Left hindlimb (tissue), 1 donor: ENCODE data around the gene ANKRD12.
"Not testable (repeated sequence)": the region's sequence is repeated elsewhere in the genome, so short reads cannot be mapped to it uniquely, and the experiment has no call there.

ENCODE experiments used
- DNase-seq: peaks from one replicate; pipeline ENCODE4 v3.0.0-alpha.2; 2018

ANKRD12 gene

DNA sequence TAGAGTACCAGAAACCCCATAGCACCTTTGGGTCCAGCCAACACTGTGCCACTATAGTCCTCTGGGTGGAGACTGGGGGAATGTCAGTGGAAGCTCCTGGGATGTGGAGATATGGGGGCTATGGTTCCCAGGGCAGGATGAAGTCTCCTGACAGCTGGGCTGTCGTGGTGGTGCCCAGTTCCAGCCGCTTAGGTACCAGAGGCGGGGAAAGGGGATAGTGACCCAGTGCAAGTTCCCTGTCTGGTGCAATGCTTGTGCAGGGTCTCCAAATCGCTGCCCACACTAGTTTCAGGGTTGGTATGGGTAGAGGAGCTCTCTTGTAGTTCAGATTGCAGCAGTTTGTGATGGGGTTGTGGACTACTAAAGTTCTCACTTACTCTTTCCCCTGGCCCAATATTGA lies 97.9 kb downstream of the ANKRD12 start:
- DNase-seq: no peak

GRCh38 chr18:9237981-9238380 lies 101.4 kb downstream of the ANKRD12 start:
- no peak for DNase-seq

GRCh38 chr18:9239720-9240119 lies 103.1 kb downstream of the ANKRD12 start:
- DNase-seq: no peak

- DNase-seq: no peak
Measured at GRCh38 chr18:9240270-9240669, 103.7 kb downstream of the ANKRD12 start.

GRCh38 chr18:9243029-9243428 lies 106.4 kb downstream of the ANKRD12 start:
- DNase-seq: no peak

- DNase-seq: no peak
Measured at GRCh38 chr18:9244376-9244775, 107.8 kb downstream of the ANKRD12 start.

GRCh38 chr18:9248661-9249060 lies 112.1 kb downstream of the ANKRD12 start:
- DNase-seq: no peak

GRCh38 chr18:9249254-9249653 lies 112.7 kb downstream of the ANKRD12 start:
- no peak for DNase-seq

GRCh38 chr18:9259173-9259572 lies 122.6 kb downstream of the ANKRD12 start:
- DNase-seq: no peak

- DNase-seq: no peak
Measured at GRCh38 chr18:9260388-9261380, 124.1 kb downstream of the ANKRD12 start.

GRCh38 chr18:9263264-9263663 lies 126.7 kb downstream of the ANKRD12 start:
- DNase-seq: no peak

GRCh38 chr18:9264797-9265196 lies 128.2 kb downstream of the ANKRD12 start:
- DNase-seq: not testable (repeated sequence)

DNA sequence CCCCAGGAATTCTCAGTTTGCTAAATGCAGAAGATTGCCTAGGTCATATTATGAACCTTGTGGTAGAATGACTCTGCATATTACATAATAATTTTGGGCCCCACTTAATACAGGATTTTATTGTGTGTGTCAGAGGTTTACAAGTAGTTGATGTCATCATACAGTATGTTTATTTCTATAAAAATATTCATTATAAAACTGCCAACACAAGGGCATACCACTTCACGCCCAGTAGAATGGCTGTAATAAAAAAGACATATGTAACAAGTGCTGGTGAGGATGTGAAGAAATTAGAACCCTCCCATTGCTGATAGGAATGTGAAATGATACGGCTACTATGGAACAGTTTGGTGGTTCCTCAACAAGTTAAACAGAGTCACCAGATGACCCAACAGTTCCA lies 136.6 kb downstream of the ANKRD12 start:
- DNase-seq: no peak

GRCh38 chr18:9275890-9276289 lies 139.3 kb downstream of the ANKRD12 start:
- DNase-seq: no peak

DNA sequence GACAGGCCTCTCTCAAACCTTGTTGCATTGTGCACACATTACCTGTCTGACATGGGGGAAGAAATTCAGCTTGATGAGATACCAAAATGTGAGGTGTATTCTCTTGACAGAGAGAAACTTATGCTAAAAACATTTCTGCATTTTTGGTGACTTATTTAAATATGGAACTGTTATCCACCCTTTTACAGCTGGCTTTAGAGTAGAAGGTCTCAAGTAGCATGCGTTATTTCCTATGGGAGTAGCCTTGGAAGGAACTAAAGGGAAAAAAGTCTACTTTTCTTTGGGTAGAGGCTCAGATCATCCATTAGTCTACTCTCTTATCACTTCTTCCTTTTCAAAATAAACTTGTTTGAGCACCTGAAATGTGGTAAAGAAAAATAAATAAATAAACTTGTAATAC lies 141.4 kb downstream of the ANKRD12 start:
- DNase-seq: no peak

- DNase-seq: no peak
Measured at GRCh38 chr18:9280849-9281248, 144.3 kb downstream of the ANKRD12 start.

DNA sequence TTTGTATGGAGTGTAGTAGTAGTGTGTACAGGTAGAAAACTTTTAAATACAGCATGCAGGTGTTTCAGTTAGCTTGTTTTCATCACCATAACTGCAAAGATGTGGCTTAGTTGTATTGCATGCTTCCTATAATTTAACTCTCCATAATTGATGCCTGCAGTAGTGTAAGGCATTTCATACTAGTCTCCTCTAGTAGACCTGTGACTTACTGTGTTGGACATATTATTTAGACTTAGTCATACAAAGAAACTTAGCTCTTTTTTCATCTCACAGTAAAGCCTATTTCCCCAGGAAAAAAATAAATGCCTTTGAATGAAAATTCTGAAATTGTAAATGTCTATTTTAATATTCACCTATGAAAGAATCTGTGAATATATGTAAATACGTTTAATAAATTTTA lies 145.2 kb downstream of the ANKRD12 start:
- no peak for DNase-seq

GRCh38 chr18:9283791-9284190 lies 147.2 kb downstream of the ANKRD12 start:
- no peak for DNase-seq

DNA sequence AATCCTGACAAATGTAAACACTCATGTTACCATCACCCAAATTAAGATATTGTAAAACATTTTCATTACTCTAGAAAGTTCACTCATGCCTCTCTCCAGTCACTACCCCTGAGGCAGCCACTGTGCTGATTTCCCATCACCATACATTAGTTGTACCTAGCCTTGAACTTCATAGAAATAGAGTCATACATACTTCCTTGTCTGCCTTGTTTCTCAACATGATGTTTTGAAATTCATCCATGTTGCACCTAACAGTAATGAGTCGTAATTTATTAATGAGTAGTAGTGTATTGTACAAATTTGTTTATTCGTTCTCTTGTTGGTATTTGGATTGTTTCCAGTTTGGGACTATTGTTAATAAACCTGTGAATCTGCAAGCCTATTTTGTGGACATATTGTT lies 149.0 kb downstream of the ANKRD12 start:
- no peak for DNase-seq

- DNase-seq: no peak
Measured at GRCh38 chr18:9287036-9287435, 150.5 kb downstream of the ANKRD12 start.

GRCh38 chr18:9289698-9290097 lies 153.1 kb downstream of the ANKRD12 start:
- no peak for DNase-seq

- DNase-seq: no peak
Measured at GRCh38 chr18:9290156-9290555, 153.6 kb downstream of the ANKRD12 start.

DNA sequence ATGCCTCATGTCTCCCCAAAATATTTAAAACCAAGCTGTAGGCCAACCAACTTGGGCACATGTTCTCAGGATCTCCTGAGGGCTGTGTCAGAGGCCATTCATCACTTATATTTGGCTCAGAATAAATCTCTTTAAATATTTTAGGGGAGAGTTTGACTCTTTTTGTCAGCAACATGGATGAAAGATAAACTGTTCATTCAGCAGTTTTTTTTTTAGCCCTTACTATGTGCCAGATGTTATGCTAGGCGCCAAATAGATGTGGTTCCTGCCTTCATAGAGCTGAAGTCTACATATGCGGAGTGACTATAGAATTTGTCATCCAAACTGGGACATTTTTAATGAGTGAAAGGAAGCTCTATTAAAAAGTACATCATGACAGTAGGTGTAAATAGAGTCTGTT lies 155.5 kb downstream of the ANKRD12 start:
- DNase-seq: no peak

DNA sequence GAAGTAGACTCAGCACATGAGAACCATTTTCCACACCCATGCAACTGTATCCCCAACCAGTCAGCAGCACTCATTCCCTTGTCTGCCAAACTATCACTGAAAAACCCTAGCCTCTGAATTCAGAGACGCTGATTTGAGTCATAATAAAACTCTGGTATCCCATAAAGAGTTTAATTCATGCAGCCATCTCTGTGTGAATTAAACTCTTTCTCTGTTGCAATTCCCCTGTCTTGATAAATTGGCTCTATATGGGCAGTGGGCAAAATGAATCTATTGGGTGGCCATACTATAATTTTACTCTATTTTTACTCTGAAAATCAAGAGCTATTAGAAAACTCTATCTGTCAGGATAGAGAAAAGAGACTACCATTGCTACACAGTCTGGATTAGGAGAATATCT lies 157.4 kb downstream of the ANKRD12 start:
- no peak for DNase-seq
